Left kidney (tissue), 8 donors: ENCODE measurements around the gene AOC1. TPM values are rescaled to one million over a fixed set of nuclear protein-coding genes. Genes with fewer than 3 reads are reported as not detected.
"Not testable (repeated sequence)": the region's sequence is repeated elsewhere in the genome, so short reads cannot be mapped to it uniquely, and the experiment has no call there.

Source experiments
- DNase-seq: peaks from one replicate; pipeline ENCODE4 v3.0.0-alpha.2; 2013
- long read RNA-seq, 8 donors: transcript quantifications; one replicate each; lab custom pipeline, GENCODE V29; 2026
- polyA plus RNA-seq: library from polyadenylated mRNA; unstranded; fragments of 120-200 nt; gene quantifications from one replicate; pipeline ENCODE4 v1.2.1, GENCODE V29; 2013; ENCODE audit not compliant: insufficient read length

Gene AOC1, protein sequence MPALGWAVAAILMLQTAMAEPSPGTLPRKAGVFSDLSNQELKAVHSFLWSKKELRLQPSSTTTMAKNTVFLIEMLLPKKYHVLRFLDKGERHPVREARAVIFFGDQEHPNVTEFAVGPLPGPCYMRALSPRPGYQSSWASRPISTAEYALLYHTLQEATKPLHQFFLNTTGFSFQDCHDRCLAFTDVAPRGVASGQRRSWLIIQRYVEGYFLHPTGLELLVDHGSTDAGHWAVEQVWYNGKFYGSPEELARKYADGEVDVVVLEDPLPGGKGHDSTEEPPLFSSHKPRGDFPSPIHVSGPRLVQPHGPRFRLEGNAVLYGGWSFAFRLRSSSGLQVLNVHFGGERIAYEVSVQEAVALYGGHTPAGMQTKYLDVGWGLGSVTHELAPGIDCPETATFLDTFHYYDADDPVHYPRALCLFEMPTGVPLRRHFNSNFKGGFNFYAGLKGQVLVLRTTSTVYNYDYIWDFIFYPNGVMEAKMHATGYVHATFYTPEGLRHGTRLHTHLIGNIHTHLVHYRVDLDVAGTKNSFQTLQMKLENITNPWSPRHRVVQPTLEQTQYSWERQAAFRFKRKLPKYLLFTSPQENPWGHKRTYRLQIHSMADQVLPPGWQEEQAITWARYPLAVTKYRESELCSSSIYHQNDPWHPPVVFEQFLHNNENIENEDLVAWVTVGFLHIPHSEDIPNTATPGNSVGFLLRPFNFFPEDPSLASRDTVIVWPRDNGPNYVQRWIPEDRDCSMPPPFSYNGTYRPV
- 54.2 TPM for polyA plus RNA-seq
- long read RNA-seq, donor 1, transcript AOC1-201 (5 exons, 2,649 nt): major isoform, 16 of 74 reads
- long read RNA-seq, donor 1, partial matches to known transcripts: 58 of 74 reads
- long read RNA-seq, donor 1, other reads (novel, unspliced or antisense): 0 of 74 reads
- long read RNA-seq, donor 2, transcript AOC1-201 (5 exons, 2,649 nt): major isoform, 7 of 34 reads
- long read RNA-seq, donor 2, partial matches to known transcripts: 24 of 34 reads
- long read RNA-seq, donor 2, other reads (novel, unspliced or antisense): 0 of 34 reads
- long read RNA-seq, donor 3, transcript AOC1-201 (5 exons, 2,649 nt): major isoform, 5 of 19 reads
- long read RNA-seq, donor 3, partial matches to known transcripts: 14 of 19 reads
- long read RNA-seq, donor 3, other reads (novel, unspliced or antisense): 0 of 19 reads
- long read RNA-seq, donor 4, partial matches to known transcripts: 6 of 6 reads
- long read RNA-seq, donor 4, other reads (novel, unspliced or antisense): 0 of 6 reads
- long read RNA-seq, donor 5, partial matches to known transcripts: 8 of 12 reads
- long read RNA-seq, donor 5, other reads (novel, unspliced or antisense): 0 of 12 reads
- long read RNA-seq, donor 6, partial matches to known transcripts: 8 of 10 reads
- long read RNA-seq, donor 6, other reads (novel, unspliced or antisense): 0 of 10 reads
- long read RNA-seq, donor 7, transcript AOC1-201 (5 exons, 2,649 nt): major isoform, 8 of 20 reads
- long read RNA-seq, donor 7, partial matches to known transcripts: 12 of 20 reads
- long read RNA-seq, donor 7, other reads (novel, unspliced or antisense): 0 of 20 reads
- long read RNA-seq, donor 8, partial matches to known transcripts: 12 of 16 reads
- long read RNA-seq, donor 8, other reads (novel, unspliced or antisense): 0 of 16 reads

DNA sequence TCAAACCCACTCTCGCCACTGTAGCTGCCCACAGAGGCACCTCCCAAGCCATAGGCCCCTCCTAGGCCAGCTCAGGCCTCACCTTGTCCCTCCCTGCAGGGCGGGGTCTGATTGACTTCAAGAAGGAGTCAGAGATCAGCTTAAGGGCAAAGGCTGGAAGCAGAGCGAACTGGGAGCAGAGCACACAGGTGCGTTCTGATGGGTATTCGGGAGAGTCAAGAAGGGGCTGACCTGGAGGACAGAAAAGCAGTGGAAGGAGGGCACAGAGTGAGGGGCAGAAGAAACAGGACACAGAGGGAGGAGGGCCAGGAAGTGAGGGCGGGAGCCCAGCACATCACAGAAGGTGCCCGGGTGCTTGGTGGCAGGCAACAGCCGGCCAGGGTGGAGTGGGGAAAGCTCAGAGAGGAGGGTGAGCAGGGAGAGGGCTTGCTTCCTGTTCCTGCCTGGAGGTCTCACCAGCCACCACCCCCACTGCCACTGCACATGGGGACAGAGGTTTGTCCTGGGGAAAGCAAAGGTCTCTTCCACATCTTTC lies at the start of gene AOC1:
Gene AOC1 (plus strand): TSS at position 147 of the 535 bp plus-strand sequence. CDS start 3,954 bp downstream, outside the sequence.
- no peak for DNase-seq

DNA sequence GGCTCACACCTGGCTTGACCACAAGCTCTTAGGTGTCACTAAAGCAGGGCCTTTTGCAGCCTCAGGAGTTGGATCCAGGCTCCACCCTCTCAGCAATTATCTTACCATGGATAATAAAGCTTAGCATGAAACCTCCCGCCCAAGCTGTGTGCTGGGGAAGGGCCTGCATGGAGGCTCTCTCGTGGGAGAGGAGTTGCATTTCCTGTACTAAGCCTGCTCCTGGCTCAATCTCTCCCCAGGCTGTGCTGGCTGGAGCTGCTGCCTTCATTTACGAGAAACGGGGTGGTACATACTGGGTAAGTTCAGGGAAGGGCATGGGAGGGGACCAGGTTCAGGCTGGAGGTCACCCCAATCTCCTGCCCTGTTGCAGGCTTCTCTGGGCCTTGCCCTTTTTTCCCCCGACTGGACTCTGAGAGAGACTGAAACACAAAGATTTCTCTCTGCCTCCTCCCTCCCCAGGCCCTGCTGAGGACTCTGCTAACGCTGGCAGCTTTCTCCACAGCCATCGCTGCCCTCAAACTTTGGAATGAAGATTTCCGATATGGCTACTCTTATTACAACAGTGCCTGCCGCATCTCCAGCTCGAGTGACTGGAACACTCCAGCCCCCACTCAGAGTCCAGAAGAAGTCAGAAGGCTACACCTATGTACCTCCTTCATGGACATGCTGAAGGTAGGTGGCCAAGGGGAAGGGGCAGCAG lies 49.0 kb upstream of the AOC1 start:
- no peak for DNase-seq

DNA sequence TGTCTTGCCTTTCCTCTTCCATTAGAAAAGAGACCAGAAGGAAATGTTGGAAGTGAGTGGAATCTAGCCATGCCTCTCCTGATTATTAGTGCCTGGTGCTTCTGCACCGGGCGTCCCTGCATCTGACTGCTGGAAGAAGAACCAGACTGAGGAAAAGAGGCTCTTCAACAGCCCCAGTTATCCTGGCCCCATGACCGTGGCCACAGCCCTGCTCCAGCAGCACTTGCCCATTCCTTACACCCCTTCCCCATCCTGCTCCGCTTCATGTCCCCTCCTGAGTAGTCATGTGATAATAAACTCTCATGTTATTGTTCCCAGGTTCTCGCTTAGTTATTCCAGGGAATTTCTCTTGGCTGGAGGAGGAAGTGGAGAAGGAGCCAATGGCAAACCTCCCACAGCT lies 47.5 kb upstream of the AOC1 start:
- DNase-seq: no peak

DNA sequence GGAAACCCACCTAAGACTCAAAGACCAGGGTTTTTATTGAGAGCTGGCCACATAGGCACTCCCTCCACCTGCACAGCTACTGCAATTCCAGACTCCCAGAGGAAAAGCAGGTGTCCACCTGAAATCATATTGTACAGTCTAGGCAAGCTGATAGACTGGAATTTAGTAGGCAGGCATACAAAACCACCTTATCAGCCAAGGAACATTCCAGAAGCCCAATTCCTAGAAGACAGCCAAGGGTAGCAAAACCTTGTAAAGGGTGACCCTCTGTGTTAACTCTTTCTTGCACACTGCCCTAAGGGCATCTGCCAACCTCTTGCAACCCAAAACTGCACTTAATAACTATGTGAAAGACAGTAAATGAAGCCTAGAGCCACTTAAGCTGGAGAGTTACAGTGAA lies 46.5 kb upstream of the AOC1 start:
- DNase-seq: no peak

DNA sequence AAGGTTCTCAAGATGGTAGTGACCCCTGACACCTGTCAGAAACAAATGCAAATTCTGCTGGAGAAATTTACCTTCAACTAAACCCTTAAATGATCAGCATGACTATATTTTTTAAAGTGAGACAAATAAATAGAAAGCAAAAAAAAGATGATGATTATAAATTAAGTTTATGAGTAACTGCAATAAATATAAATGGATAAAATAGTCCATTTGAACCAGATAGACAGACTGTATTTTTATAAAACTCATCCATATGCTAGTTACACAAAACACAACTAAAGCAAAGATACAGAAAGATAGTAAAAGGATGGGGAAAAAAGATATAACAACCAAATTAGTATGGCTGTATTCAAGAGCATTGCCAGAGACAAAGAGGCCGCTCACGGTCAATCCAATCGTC lies 45.9 kb upstream of the AOC1 start:
- DNase-seq: no peak

DNA sequence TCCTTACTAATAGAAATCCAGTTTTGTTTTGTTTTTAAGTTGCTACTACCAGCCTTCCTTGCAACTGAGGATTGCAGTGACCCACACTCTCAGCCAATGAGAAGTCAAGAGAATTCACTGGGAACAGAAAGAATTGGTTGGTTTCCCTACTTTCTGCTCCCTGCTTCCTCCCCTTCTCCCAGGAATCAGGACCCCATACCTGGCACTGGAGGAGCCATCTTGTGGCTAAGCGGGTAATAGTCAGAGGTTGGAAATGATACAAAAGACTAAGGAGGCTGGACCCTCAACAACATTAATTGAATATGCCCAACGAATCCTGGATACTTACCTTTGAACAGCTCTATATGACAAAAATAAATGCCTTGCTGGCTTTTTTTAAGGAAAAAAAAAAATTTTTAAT lies 45.5 kb upstream of the AOC1 start:
- no peak for DNase-seq

DNA sequence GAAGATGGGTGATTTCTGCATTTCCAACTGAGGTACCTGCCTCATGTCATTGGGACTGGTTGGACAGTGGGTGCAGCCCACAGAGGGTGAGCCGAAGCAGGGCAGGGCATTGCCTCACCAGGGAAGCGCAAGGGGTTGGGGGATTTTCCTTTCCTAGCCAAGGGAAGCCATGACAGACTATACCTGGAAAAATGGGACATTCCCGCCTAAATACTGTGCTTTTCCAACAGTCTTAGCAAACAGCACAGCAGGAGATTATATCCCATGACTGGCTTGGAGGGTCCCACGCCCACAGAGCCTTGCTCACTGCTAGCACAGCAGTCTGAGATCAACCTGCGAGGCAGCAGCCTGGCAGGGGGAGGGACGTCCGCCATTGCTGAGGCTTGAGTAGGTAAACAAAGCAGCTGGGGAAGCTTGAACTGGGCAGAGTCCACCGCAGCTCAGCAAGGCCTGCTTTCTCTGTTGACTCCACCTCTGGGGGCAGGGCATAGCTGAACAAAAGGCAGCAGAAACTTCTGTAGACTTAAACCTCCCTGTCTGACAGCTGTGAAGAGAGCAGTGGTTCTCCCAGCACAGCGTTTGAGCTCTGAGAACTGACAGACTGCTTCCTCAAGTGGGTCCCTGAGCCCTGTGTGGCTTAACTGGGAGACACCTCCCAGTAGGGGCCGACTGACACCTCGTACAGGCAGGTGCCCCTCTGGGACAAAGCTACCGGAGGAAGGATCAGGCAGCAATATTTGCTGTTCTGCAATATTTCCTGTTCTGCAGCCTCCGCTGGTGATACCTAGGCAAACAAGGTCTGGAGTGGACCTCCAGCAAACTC lies 44.5 kb upstream of the AOC1 start:
- DNase-seq: not testable (repeated sequence)

DNA sequence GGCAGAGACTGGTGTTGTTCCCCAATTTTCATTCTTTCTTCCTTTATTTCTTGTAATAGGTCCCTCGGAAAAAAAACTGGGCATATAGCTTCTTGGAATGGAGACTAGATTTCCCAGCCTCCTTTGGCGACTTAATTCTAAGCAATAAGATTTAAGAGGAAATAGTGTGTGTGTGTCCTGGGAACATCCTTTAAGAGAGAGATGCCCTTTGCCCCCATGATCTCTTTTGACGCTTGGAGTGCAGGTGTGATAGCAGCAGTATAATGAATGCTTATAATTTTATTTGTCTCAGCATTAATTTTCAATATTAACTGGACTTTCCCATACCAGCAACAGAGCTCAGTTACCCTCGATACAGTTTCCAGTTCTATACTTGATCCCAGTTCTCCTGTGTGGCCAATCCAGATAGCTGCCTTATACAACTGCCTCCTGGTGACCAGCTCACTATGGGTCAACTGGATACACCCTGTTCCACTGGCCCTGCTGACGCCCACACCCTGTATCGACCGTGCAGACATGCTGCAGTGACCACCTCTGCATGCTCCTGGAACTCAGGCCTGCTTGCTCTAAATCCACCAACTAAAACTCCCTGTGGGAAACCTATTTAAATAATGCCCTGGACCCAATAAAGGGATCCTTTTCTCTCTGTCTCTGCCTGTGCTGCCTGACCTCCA lies 37.9 kb upstream of the AOC1 start:
- no peak for DNase-seq

DNA sequence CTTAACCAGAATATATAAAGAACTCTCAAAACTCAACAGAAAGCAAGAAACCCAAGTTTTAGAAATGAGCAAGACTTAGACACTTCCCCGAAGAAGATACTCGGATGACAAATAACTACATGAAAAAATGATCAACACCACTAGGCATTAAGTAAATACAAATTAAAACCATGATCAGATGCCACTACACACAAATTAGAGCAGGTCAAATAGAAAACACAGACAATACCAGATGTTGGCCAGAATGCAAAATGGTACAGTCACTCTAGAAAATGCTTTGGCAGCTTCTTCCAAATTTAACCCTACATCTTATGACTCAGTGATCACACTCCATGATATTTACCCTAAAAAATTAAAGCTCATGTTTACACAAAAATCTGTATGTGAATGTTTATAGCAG lies 33.3 kb upstream of the AOC1 start:
- no peak for DNase-seq

DNA sequence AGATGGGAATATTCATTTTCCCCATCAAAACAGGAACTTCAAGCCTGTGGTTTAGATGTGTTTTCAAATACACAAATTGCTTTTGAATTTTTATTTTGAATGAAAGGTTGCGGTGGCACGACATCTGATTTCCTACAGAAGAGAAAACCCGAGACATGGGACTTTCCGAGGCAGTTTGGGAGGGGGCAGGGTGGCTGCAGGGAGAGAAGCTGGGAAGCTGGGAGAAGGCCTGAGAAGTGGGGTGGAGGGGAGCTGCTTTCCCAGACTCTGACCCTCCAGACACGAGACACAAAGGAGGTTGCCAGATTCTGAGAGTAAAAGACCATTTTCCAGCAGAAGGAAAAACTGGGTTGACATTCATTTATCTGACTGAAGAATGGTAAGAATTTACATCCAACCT lies 32.2 kb upstream of the AOC1 start:
- DNase-seq: no peak

DNA sequence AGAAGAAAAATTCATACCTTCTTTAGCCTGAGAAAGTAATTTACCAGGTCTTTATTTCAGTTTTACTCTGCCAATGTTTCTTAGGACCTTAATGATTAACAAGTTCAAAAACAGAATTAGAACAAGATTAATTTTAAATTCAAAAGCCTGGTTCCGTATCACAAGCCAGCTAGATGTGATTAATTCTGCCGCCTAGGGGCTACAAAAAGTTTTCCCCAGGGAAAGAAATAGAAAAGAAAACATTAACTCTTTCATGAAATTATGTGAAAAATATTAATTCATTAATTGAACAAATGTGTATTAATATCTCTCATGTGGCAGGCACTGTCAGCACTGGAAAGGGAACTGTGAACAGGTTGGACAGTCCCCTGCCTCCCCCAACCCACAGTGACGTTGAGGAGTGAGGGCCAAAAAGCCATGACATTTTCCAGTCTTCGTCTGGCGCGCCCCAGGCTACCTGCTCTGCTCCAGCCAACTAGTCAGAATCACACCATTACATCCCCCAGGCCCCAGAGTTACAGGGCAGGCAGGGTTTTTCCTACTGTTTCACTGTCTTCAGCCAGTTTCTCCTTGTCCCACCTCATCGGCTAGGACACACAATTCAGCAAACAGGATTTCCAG lies 31.6 kb upstream of the AOC1 start:
- DNase-seq: no peak

DNA sequence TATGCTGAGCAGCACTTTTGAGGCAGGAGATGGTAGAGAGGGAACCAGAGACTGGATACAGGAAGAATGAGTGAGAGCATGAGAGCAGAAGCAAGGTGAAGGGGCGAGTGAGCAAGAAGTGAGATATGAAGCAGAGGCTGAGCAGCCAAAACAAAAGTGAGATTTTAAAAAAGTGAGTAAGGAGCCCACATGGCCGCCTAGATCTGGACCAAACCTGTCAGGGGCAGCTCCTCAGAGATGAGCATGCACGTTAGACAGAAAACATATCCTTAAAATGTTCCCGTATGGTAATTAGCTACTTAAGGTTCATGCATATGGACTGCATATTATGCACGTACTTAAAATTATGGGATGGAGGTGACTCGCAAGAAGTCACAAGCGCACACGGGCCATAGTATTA lies 29.3 kb upstream of the AOC1 start:
- DNase-seq: no peak

DNA sequence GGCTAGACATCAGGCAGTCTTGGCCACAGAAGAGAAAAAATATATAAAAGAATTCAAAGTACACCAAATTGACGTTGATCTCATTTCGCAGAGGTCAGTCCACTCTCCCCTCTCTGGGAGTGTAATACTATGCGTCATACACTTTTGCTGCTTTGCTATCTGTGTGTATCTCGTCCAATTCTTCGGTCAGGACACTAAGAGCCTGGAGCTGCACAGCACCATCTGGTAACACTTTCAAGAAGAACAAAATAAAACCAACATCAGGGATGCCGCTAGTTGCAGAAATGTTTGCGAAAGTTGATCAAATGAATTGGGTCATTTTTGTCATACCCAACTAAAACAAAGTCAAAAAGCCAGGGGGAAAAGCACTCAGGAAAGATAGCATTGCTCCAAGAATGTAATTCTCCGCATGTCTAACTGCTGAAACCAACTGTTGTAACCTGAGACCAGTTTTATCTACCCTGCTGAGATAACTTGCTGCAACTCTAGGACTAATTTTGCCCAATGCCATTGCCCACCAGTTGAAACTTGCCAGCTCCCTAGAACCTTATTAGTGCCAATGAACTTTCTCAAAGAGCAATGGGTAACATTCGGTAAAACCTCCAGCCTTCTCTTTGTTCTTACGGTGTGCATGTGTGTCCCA lies 28.7 kb upstream of the AOC1 start:
- no peak for DNase-seq

DNA sequence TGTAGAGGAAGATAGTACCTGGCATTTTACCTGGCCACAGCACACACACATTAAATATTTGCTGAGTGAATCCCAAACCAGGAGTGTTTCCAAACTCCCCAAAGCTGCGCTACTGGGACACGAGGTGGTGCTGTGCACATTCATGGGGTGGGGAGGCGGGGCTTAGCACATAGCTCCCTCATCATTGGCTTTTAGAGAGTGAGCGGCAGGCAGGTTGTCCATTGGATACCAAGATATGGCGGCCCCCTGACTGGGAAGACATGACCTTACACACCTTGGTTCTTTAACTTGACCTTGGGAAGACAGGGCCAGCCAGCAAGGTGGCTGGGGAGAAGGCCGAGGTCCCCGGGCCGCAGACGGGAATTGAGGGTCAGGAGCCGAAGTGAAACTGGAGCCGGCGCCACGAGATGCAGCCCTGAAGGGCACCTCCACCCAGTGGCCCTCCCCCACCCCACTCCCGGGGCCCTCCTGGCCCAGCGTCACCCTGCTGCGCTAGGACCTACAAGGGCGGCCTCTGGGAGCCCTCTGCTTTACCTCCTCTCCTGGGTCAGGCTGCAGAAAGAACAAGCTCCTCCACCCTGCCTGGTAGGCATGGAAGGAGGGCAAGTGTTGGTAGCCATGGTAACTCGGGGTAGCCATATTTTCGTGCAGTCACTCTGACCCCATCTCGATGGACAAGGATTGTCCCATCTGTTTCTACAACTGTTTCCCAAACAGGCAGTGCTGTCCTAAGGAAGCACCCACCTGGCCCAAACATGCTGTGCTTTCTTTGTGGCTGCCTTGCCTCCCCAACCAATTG lies 27.7 kb upstream of the AOC1 start:
- DNase-seq: no peak

DNA sequence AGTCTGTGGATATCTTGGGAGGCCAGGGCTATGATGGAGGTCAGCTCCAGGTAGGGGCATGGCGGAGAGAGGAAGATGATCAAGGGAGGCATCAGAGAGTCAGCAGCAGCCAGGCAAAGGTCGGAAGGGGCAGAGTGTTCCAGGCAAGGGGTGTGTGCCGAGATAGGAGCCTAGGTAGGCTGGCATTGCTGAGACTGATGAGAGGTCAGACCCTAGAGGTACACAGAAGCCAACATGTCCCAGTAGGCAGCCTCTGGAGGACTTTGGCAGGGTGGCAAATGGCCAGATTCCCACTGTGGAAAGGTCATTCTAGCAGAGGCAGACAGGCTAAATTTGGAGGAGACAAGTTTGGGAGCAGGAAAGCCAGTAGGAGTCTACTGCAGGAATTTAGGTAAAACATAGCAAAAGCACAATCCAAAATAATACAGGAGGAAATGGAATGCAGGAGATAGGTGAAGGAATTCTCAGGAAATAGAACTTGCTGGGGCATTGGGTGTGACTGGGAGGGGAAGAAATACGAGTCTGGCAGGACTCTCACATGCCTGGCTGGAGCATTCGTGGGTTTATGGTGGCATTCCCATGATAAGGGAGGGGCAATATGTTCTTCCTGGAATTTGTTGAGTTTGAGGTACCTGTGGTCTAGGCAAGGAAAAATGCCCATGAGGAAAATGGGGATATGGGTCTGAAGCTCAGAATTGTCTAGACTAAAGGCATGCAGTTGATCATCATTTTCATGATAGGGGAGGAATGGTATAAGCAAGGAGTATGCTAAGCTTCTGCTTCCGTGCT lies 26.1 kb upstream of the AOC1 start:
- DNase-seq: no peak

DNA sequence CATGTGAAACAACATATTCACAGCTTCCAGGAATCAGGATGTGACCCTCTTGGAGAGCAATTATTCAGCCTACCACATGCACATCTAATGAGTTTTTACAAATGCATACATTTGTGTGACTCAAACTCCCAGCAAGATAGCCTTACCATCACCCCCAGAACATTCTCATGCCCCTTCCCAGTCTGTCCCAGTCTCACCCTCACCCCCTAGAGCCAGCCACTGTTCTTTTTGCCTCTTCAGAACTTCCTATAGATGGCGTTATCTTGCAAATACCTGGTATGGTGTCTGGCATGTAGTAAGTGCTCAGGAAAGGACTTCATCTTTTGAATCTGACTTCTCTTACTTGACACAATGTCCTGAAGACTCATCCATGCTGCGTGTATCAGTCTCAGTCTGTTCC lies 23.9 kb upstream of the AOC1 start:
- no peak for DNase-seq
